GM21360 (cell line): Measurements from ENCODE around the gene SVIP.
A peak's percentile ranks its signal among the peaks of the same experiment; 100 is the strongest.

Experiments
- ATAC-seq: cut with Tn5 transposase; IDR thresholded peaks from one replicate; pipeline ENCODE4 v1.9.1; 2021; ENCODE audit warnings: mild to moderate bottlenecking, moderate library complexity; ENCODE audit not compliant: unreplicated experiment

SVIP gene

GRCh38 chr11:22829231-22830081, at the start of gene SVIP:
Gene SVIP (minus strand): TSS chr11:22829801. CDS start chr11:22829748, 53 bp downstream.
- ATAC-seq: peak; percentile 92

- ATAC-seq: no peak
Measured at GRCh38 chr11:22878604-22879003, 49.0 kb upstream of the SVIP start.

- no peak for ATAC-seq
Measured at GRCh38 chr11:22878039-22878438, 48.4 kb upstream of the SVIP start.

- ATAC-seq: peak; percentile 100
Measured at GRCh38 chr11:22875869-22876473, 46.4 kb upstream of the SVIP start.

- no peak for ATAC-seq
Measured at GRCh38 chr11:22869325-22869724, 39.7 kb upstream of the SVIP start.

GRCh38 chr11:22860241-22860640, 30.6 kb upstream of the SVIP start, which contains the start of gene CCDC179:
Gene CCDC179 (minus strand): TSS chr11:22860474. CDS start chr11:22860421, 53 bp downstream.
- no peak for ATAC-seq

GRCh38 chr11:22859756-22860155, 30.2 kb upstream of the SVIP start:
- ATAC-seq: no peak

- no peak for ATAC-seq
Measured at GRCh38 chr11:22851477-22851876, 21.9 kb upstream of the SVIP start.

- ATAC-seq: no peak
Measured at GRCh38 chr11:22846726-22847125, 17.1 kb upstream of the SVIP start.

GRCh38 chr11:22832315-22833015, 2.9 kb upstream of the SVIP start:
- no peak for ATAC-seq

- no peak for ATAC-seq
Measured at GRCh38 chr11:22830082-22830414, 447 bp upstream of the SVIP start.

- no peak for ATAC-seq
Measured at GRCh38 chr11:22828373-22828772, 1.2 kb downstream of the SVIP start.

- no peak for ATAC-seq
Measured at GRCh38 chr11:22822203-22822602, 7.4 kb downstream of the SVIP start.

- ATAC-seq: no peak
Measured at GRCh38 chr11:22809893-22810292, 19.7 kb downstream of the SVIP start.

GRCh38 chr11:22808571-22809197, 20.9 kb downstream of the SVIP start:
- ATAC-seq: peak; percentile 5

- ATAC-seq: peak; percentile 98
Measured at GRCh38 chr11:22807855-22808570, 21.6 kb downstream of the SVIP start.

GRCh38 chr11:22807391-22807790, 22.2 kb downstream of the SVIP start:
- ATAC-seq: no peak

GRCh38 chr11:22802861-22803260, 26.7 kb downstream of the SVIP start:
- no peak for ATAC-seq

GRCh38 chr11:22800482-22800881, 29.1 kb downstream of the SVIP start:
- ATAC-seq: no peak

- ATAC-seq: no peak
Measured at GRCh38 chr11:22798901-22799300, 30.7 kb downstream of the SVIP start.

GRCh38 chr11:22797047-22797446, 32.6 kb downstream of the SVIP start:
- ATAC-seq: no peak
